Measurements from ENCODE around the gene FHOD3. TPM values are rescaled to one million over a fixed set of nuclear protein-coding genes. Genes with fewer than 3 reads are reported as not detected.

FHOD3 gene
- total and polyA plus RNA-seq, 9 of the 15 experiments (the other 6 are each of a cell fraction or from before 2014, with no cell fraction given): 0.11 TPM; not detected in 8

- H3K36me3 ChIP-seq (ENCODE audit: control insufficient read depth, insufficient read depth, low read length): no peaks in the 10 kb centered on the region
- H3K4me2 ChIP-seq (ENCODE audit: insufficient read depth, low read length): no peak overlapping the region
- H3K4me1 ChIP-seq (replicated peaks in 1 of 2; ENCODE audit: control insufficient read depth in 2 of 2, insufficient read depth in 2 of 2, low read length in 2 of 2): no peaks in the 10 kb centered on the region
- in situ Hi-C loops (cut with MboI) (no loop called here), intact Hi-C loops (cut with micrococcal nuclease) (no loop called here)
- H2AFZ ChIP-seq (ENCODE audit: low read depth, low read length): no peak overlapping the region
- ChIA-PET CTCF (ENCODE audit: low intra/inter-chr PET ratio) (no interaction called here), POLR2A (no interaction called here)
- H3K9me3 ChIP-seq (replicated peaks; ENCODE audit: control insufficient read depth, insufficient read depth, low read depth, low read length): no peaks in the 10 kb centered on the region
- BruUV-seq (replicated peaks): no TSS peak
- H3K9me1 ChIP-seq (ENCODE audit: control insufficient read depth, insufficient read depth, low read length): no peaks in the 10 kb centered on the region
- peak; percentile 38; the same call in 2 of the 3 replicates for ATAC-seq
- 0 out of 5 replicates have a peak, but pooled peaks cover 0 to 7% of the 10 kb centered on the region in 2 experiments for H3K27me3 ChIP-seq (ENCODE audit: control insufficient read depth in 2 of 2, insufficient read depth in 2 of 2, low read length in 2 of 2)
- 3% methylated on average over 3 of the region's 3 CpGs for WGBS (ENCODE audit: insufficient coverage, low coverage, missing lambda C conversion rate)
- DNase-seq (ENCODE audit: extremely low read depth in 1 of 4, low spot score in 3 of 4): no peak
- no peak for FAIRE-seq
- H3K79me2 ChIP-seq (ENCODE audit: control insufficient read depth, insufficient read depth, low read length): no peaks in the 10 kb centered on the region
- H3K27ac ChIP-seq (ENCODE audit: extremely low read depth, low read depth, low read length): no peak overlapping the region
- no peak overlapping the region for H3K4me3 ChIP-seq
- TF ChIP-seq TAF15 (IDR thresholded peaks at IDR 0.05; ENCODE audit: low read depth, low read length): no peak
- peak; percentile 45; the same call in 1 of the 2 replicates for TF ChIP-seq SPI1 (IDR thresholded peaks at IDR 0.05; ENCODE audit: borderline replicate concordance, low read depth, low read length)
- no peaks in the 10 kb centered on the region for H4K20me1 ChIP-seq (replicated peaks; ENCODE audit: control insufficient read depth, insufficient read depth, low read length)
- H3K9ac ChIP-seq (ENCODE audit: insufficient read depth in 1 of 2, low read depth in 2 of 2, low read length in 2 of 2): no peak overlapping the region
Observed at GRCh38 chr18:36499938-36500337, 202.4 kb downstream of the FHOD3 start.

- Histone ChIP-seq H3K79me2 (ENCODE audit: control insufficient read depth, insufficient read depth, low read length) (no peaks in the 10 kb centered on the region), H3K4me3 (no peak overlapping the region), H2AFZ (ENCODE audit: low read depth, low read length) (no peak overlapping the region), H4K20me1 (replicated peaks; ENCODE audit: control insufficient read depth, insufficient read depth, low read length) (no peaks in the 10 kb centered on the region), H3K27ac (ENCODE audit: extremely low read depth, low read depth, low read length) (no peak overlapping the region), H3K4me2 (ENCODE audit: insufficient read depth, low read length) (no peak overlapping the region), H3K9ac (ENCODE audit: insufficient read depth in 1 of 2, low read depth in 2 of 2, low read length in 2 of 2) (no peak overlapping the region), H3K4me1 (replicated peaks in 1 of 2; ENCODE audit: control insufficient read depth in 2 of 2, insufficient read depth in 2 of 2, low read length in 2 of 2) (no peaks in the 10 kb centered on the region), H3K27me3 (ENCODE audit: control insufficient read depth in 2 of 2, insufficient read depth in 2 of 2, low read length in 2 of 2) (no peaks in the 10 kb centered on the region), H3K9me3 (replicated peaks; ENCODE audit: control insufficient read depth, insufficient read depth, low read depth, low read length) (no peaks in the 10 kb centered on the region), H3K9me1 (ENCODE audit: control insufficient read depth, insufficient read depth, low read length) (no peaks in the 10 kb centered on the region), H3K36me3 (ENCODE audit: control insufficient read depth, insufficient read depth, low read length) (no peaks in the 10 kb centered on the region)
- FAIRE-seq (no peak), DNase-seq (ENCODE audit: extremely low read depth in 1 of 4, low spot score in 3 of 4) (no peak), ATAC-seq (no peak; the same call in 2 of the 3 replicates)
- 0% methylated on average over 2 of the region's 2 CpGs for WGBS (ENCODE audit: insufficient coverage, low coverage, missing lambda C conversion rate)
- in situ Hi-C loops (cut with MboI): no loop called here
- no TSS peak for BruUV-seq (replicated peaks)
- intact Hi-C loops (cut with micrococcal nuclease): no loop called here
- ChIA-PET POLR2A (interaction anchor here (0.7 kb wide), 1 partner anchor 118 kb away, joined by 3 read pairs; no protein-coding TSS in a partner anchor), CTCF (ENCODE audit: low intra/inter-chr PET ratio) (no interaction called here)
- TF ChIP-seq ZBTB12 (CRISPR knock-in tag; IDR thresholded peaks at IDR 0.05) (no peak), ZNF75A (CRISPR knock-in tag; IDR thresholded peaks at IDR 0.05) (no peak), ZNF699 (CRISPR knock-in tag; IDR thresholded peaks at IDR 0.05; ENCODE audit: insufficient replicate concordance) (no peak), TEAD1 (CRISPR knock-in tag; IDR thresholded peaks at IDR 0.05) (no peak)
Observed at GRCh38 chr18:36501100-36501499, 203.6 kb downstream of the FHOD3 start.

Data from K562 (cell line).